GM21360 (cell line): ENCODE measurements around the gene ATP2B2.

Experiments
- ATAC-seq: cut with Tn5 transposase; IDR thresholded peaks from one replicate; pipeline ENCODE4 v1.9.1; 2021; ENCODE audit warnings: mild to moderate bottlenecking, moderate library complexity; ENCODE audit not compliant: unreplicated experiment

Gene ATP2B2

GRCh38 chr3:10334459-10334858 lies 170.9 kb downstream of the ATP2B2 start:
- no peak for ATAC-seq

DNA sequence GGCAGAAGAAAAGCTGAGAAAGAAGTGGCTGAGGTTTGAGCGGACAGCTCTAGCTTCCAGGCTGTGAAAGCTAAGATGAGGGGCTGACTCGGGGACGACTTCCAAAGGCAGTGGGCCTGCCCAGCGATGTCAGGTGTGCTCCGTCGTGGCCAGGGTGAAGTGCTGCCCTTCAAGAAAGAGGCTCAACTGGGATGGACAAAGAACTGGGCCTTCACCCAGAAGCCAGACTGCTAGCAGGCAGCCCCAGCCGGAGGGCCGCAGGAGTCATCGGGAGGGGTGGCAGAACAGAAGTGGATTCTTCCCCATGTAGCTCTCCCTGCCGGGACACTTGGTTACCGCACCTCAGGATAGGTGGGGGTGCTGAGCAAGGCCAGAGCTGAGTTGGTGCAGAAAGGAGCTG lies 171.3 kb downstream of the ATP2B2 start:
- no peak for ATAC-seq

DNA sequence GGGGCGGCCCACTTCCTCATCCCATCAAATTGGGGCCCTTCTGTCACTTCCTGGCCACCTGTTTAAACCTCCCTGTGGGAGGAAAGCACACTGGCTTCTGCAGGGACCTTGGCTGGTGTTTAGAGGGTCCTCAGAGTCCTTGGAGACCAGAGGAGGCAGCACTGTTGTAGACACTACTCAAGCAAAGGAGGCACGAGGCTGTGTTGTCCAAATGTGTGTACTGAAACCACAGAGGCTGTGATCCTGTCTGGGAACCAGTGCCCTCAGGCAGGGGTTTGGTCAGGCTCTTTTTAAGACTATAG lies 172.1 kb downstream of the ATP2B2 start:
- ATAC-seq: no peak

DNA sequence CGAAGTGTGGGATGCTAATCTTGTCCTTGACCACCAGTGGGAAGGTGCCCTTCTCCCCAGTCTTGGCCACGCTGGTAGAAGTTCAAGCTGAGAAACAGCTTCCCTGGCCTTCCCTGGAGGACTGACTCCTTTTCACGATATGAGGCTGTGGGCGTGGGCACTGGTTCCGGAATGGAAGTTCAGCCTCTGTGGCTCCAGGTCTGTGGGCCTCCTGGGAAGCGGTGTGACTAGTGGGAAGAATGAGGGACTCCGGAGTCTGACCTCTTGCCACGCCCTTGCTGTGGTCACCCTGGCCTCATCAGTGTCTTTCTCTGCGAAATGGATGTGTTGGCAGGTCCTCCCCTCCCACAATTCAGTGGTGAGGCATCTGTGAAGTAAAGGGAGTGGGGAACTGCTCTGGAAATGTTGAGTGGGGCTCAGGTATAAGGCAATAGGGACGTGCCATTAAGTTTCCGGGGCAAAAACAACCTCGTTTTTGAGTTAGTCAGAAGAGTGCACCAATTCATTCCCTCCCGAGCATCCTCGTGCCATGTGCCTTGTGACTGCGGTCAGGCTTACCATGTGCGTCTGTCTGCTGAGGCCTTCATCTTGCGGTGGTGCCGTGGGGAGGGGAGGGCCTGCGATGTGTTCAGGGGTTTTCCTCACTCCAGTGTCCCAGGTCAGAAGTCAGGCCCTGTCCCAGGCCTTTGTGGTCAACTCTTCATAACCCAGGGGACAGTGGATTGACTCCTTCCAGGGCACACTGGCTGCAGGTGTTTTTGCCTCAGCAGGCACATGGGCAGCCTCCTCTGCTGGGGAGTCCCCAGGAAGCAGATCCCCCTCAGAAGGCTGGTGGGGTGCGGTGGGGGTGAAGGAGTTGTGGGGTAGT lies 172.7 kb downstream of the ATP2B2 start:
- no peak for ATAC-seq

GRCh38 chr3:10331320-10331719 lies 174.1 kb downstream of the ATP2B2 start:
- no peak for ATAC-seq

DNA sequence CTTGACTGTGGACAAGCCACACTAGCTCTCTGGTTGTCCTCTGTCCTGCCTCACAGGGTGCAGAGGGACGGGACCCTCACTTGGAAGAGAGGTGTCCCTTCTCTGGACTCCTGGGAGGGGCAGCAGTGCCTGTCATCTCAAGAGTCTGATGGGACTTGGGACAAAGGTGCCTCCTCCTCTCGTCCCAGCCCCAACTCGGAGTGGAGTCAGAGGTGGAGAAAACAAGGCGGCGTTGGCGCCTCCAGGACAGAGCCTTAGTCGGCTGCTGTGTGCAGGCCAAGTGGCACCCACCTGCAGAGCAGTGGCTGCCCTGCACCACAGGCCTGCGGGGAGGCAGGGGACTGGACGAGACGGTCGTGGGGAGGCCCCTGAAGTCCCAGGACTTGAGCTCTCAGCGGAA lies 175.1 kb downstream of the ATP2B2 start:
- ATAC-seq: no peak

GRCh38 chr3:10329495-10330015 lies 175.8 kb downstream of the ATP2B2 start:
- no peak for ATAC-seq

GRCh38 chr3:10328460-10329071 lies 176.8 kb downstream of the ATP2B2 start:
- ATAC-seq: no peak

DNA sequence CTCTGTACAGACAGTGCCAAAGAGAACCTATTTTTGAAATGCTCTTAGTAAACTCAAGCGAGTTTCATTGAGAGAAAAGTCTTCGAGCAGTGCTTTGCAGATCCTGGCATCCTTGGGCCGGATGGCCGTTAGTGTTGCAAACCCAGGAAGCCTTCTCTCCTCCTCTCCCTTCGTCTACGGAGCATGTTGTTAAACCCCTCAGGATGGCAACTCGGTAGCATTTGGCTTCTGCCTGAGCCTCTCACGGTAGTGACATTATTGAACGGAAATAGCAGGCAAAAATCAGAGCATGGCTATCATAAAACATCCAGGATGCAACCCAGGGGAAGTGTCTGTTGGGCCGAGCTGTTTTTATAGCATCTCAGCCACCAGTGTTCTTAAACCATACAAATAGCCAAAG lies 177.8 kb downstream of the ATP2B2 start:
- no peak for ATAC-seq

GRCh38 chr3:10322352-10322710 lies 183.1 kb downstream of the ATP2B2 start:
- ATAC-seq: no peak

DNA sequence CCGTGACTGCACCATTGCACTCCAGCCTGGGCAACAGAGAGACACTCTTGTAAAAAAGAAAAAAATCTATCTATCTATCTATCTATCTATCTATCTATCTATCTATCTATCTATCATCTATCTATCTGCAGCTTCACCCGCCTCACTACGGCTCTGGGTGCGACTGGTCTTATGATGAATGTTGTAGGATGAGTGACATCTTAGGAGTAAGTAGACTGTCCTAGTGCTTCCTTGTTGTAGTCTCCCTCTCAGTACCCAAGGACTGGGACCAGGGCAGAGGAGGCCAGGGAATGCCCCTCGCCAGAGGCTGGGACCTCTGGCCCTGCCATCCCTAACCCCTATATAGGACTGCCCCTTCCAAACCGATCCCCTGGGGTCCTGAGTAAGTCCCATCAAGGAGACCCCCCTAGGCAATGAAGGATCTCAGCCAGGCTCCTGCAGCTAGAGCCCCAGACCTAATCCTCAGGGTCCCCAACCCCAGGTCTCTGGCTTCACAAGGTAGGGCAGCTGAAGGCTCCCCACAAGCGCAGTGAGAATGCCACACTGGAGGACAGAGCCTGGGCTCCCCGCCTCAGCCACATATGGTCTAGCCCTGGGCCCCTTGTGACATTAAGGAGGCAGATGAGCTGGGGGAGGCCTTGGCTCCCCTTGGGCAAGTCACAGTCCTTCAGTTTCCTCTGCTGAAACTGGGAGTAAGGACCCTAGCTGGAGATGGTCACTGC lies 183.6 kb downstream of the ATP2B2 start:
- ATAC-seq: no peak

DNA sequence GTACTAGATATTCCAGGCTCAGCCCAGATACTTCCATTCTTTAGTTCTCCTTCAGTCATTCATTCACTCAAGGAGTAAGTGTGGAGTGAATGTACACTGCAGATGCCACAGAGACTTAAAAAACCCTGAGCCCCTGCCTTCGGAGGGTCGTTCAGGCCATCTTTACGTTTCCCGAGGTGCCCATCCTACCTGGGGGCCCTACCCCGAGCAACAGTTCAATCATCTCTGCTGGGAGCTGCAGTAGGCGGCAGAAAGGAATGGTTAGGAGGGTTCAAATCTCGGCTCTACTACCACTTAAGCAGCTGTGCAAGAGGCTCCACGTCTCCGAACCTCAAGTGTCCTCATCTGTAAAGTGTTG lies 185.1 kb downstream of the ATP2B2 start:
- no peak for ATAC-seq

DNA sequence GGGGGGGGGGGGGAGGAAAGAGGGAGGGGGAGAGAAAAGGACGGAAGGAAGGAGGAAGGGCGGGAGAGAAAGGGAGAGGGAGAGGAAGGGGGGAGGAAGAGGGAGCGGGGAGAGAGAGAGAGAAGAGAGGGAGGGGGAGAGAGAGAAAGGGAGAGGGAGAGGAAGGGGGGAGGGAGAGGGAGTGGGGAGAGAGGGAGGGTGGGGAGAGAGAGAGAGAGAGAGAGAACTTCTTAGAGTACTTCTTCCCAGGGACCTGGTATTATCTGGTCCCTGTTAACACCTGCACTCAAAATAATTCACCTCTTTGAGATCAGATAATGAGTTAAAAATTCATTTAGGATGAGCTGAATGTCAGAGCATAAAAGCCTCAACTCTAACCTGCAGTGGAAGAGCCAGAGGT lies 185.6 kb downstream of the ATP2B2 start:
- ATAC-seq: no peak

DNA sequence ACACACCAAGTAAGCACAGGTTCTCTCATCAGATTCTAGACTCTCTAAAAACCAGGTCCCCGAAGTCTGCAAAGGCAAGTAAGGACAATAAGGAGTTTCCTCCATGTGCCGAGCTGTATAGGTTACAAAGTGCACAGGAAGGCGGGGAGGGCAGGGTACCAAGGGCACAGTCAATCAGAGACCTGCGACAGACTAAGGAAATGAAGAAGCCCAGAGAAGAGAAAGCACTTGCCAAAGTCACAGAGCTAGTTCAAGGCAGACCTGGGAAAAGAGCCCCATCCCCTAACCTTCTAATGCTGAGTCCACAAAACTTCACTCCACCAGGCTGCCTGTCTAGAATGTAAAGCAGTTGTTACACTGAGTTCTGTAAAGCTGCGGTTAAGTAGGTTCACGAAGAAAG lies 186.1 kb downstream of the ATP2B2 start:
- no peak for ATAC-seq

GRCh38 chr3:10317961-10318350 lies 187.4 kb downstream of the ATP2B2 start:
- ATAC-seq: no peak

DNA sequence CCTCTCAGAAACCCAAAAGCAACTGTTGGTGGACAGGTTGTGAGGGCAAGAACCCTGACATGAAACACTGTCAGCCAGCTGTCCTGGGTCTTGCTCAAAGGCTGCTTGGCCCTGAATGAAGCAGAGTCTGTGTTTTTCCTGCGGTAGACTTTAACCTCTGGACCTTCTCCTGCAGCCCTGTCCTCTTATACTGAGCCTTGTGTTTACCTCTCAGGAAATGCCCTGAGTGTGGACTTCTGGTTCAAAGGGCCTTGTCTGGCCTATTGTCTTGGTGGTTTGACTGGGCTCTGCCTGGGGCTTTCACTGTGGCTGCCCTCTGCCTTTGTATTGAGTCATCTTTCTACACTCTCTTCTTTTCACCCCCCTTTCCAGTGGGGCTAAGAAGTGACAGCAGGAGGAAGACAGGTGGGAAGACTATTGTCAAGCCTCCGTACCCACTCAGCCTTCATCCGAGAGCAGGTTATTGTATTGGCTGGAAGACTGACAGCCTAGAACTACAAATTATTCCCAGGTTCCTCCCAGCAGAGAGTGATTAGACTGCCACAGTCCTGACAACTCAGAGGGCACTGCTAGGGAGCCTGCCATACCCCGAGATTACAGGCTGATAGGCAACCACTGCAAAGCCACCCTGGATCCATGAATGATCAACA lies 187.9 kb downstream of the ATP2B2 start:
- ATAC-seq: no peak

DNA sequence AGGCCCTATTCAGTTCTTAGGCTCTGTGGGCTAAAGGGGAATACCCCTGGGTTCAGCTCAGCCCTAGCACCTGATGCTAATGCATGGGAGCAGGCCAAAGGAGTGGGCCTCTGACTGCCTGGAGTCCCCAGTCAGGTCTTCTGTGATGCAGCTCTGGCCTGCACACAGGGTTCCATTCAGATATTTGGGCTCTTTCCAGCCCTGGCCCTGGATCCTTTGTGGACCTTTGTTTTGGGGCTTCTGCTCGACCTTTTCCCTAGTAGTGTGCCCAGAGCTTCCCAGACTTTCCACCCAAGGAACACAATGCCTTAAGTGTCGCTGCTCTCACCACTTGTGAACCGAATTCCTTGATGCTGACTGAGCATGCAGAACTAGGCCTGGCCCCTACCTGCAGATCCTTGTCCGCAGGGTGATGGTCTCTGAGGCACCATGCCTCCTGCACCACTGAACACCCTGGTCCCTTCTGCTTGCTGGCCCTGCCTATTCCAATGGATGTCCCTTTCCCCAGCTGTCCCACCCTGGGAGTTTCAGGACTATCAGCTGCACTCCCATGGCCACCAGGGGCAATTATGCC lies 189.5 kb downstream of the ATP2B2 start:
- no peak for ATAC-seq

- no peak for ATAC-seq
These were observed 190.3 kb downstream of the ATP2B2 start for GRCh38 chr3:10315101-10315500.

DNA sequence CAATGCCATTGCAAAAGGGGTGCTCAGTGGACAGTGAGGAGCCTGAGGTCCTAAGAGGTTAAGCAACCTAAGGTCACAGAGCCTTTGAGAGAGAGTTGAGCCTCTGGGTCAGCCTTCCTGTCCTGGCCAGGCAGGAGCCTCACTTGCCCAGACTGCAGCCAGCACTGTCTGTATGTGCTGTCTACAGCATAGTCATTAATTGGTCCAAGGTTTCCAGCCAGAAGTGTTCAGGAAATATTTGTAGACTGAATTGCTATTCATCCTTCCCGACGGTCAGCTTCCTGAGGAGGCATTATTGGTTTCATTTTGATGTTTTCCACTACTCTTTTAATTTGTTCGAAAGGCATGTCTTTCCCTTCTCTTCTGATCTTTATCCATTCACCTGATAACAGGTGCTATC lies 192.5 kb downstream of the ATP2B2 start:
- ATAC-seq: no peak

GRCh38 chr3:10312391-10312790 lies 193.0 kb downstream of the ATP2B2 start:
- ATAC-seq: no peak

DNA sequence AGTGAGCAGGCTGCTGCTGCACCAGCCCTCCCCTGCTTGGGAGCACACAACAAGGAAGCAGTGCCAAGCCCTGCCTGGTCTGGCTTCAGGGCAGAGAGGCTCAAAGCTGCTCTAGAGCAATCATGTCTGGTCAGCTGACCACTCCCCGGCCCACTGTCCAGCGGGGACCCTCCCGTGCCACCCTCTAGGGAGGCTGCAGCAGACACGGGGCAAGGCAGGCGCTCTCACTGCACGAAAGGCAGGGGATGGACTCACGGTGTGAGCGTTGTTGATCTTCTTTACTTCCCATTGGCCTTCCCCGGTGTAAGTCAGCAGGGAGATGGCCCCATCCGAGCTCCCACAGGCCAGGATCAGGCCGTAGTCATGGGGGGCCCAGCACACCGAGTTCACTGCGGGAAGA lies 193.7 kb downstream of the ATP2B2 start:
- ATAC-seq: no peak
